Neural progenitor cell (in vitro differentiated cells): ENCODE results near the gene ZMYND8. TPM values are rescaled to one million over a fixed set of nuclear protein-coding genes. Genes with fewer than 3 reads are reported as not detected.

Experiments used
- DNase-seq: peaks from one replicate; pipeline ENCODE4 v3.0.0-alpha.2; 2016; ENCODE audit warnings: low spot score
- H2AFZ ChIP-seq: fragments of 200-600 bp; sonication (generic); replicated peaks from 2 replicates; pipeline ENCODE4 v1.6.1; 2016; ENCODE audit warnings: antibody characterized with exemption
- H3F3A ChIP-seq: fragments of 200-600 bp; sonication (generic); 2 replicates; pipeline ENCODE4 v1.6.1; 2016; ENCODE audit warnings: antibody characterized with exemption, low read depth
- H3K27ac ChIP-seq: fragments of 200-600 bp; sonication (generic); 2 replicates; pipeline ENCODE4 v1.5.1; 2016; ENCODE audit warnings: mild to moderate bottlenecking
- H3K27me3 ChIP-seq: fragments of 200-600 bp; sonication (generic); 2 replicates; pipeline ENCODE4 v1.6.1; 2016; ENCODE audit warnings: mild to moderate bottlenecking, moderate library complexity
- H3K36me3 ChIP-seq: fragments of 200-600 bp; sonication (generic); 2 replicates; pipeline ENCODE4 v1.5.1; 2016
- H3K4me1 ChIP-seq: fragments of 200-600 bp; sonication (generic); 2 replicates; pipeline ENCODE4 v1.6.1; 2016; ENCODE audit warnings: mixed run types
- H3K4me2 ChIP-seq: fragments of 200-600 bp; sonication (generic); 2 replicates; pipeline ENCODE4 v1.6.1; 2016
- H3K4me3 ChIP-seq: fragments of 200-600 bp; sonication (generic); 2 replicates; pipeline ENCODE4 v1.5.1; 2016
- H3K79me2 ChIP-seq: fragments of 200-600 bp; sonication (generic); 2 replicates; pipeline ENCODE4 v1.6.1; 2016; ENCODE audit warnings: low read depth
- H3K9ac ChIP-seq: fragments of 200-600 bp; sonication (generic); 2 replicates; pipeline ENCODE4 v1.6.1; 2016
- H3K9me3 ChIP-seq: fragments of 200-600 bp; sonication (generic); 2 replicates; pipeline ENCODE4 v1.5.1; 2016; ENCODE audit warnings: low read depth
- H4K20me1 ChIP-seq: fragments of 200-600 bp; sonication (generic); 2 replicates; pipeline ENCODE4 v1.6.1; 2016; ENCODE audit warnings: low read depth
- H3K27ac Mint-ChIP-seq: 3 replicates; pipeline ENCODE4 v1.8.0; 2021; ENCODE audit warnings: mixed read lengths
- H3K27me3 Mint-ChIP-seq: 2 replicates; pipeline ENCODE4 v1.8.0; 2022; ENCODE audit warnings: low read depth, mild to moderate bottlenecking, inconsistent platforms, moderate library complexity, mixed read lengths; ENCODE audit not compliant: insufficient read depth
- H3K36me3 Mint-ChIP-seq: 3 replicates; pipeline ENCODE4 v1.8.0; 2021; ENCODE audit warnings: mixed read lengths
- H3K4me1 Mint-ChIP-seq: 3 replicates; pipeline ENCODE4 v1.8.0; 2021; ENCODE audit warnings: mixed read lengths
- H3K4me3 Mint-ChIP-seq: 3 replicates; pipeline ENCODE4 v1.8.0; 2021; ENCODE audit warnings: mild to moderate bottlenecking, moderate library complexity, mixed read lengths
- H3K9me3 Mint-ChIP-seq: 3 replicates; pipeline ENCODE4 v1.8.0; 2020; ENCODE audit warnings: mixed read lengths
- EZH2 ChIP-seq: fragments of 200-600 bp; sonication (generic); IDR thresholded peaks from 2 replicates; pipeline ENCODE4 v1.6.1; 2017; ENCODE audit warnings: antibody characterized with exemption, mild to moderate bottlenecking, moderate library complexity
- EZH2phosphoT487 ChIP-seq: fragments of 200-600 bp; sonication (generic); IDR thresholded peaks from 2 replicates; pipeline ENCODE4 v1.6.1; 2017; ENCODE audit warnings: antibody characterized with exemption
- total RNA-seq: library from RNA; depleted of rRNA; stranded (reverse); fragments of >200 nt; gene quantifications from 2 replicates; pipeline ENCODE4 v1.2.3, GENCODE V29; 2015; ENCODE audit warnings: low replicate concordance
- TF ChIP-seq, protein P1 (sequence below): fragments of 200-600 bp; sonication (generic); IDR thresholded peaks from 2 replicates; pipeline ENCODE4 v1.5.1; 2017; ENCODE audit warnings: antibody characterized with exemption, mild to moderate bottlenecking

ZMYND8 gene
- total RNA-seq, 1 donor from 2014 or later = 59.4 TPM

DNA sequence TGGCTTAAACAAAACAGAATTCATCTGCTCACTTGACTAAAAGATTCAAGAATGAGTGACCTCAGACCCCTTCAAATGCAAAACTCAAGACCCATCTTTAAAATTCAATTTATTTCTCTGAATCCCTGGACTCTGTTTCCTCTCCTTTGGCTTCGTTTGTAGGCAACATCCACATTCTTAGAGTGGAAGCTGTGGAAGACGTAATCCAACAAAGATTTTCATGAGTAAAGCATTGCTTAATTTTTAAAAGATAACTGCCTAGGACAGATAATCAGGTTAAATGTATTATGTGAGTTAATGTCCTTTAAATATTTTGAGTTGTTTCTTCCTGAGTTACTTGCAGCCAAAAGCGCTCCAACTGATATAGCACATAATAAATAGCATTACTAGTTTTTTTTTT, 164.5 kb downstream of the ZMYND8 start:
- Histone ChIP-seq H3K27ac (no peak overlapping the region), H3F3A (no peaks in the 10 kb centered on the region), H3K9ac (no peak overlapping the region), H3K4me1 (peaks cover 7% of the 10 kb centered on the region), H3K27me3 (no peaks in the 10 kb centered on the region), H3K4me3 (no peak overlapping the region), H3K4me2 (no peak overlapping the region), H4K20me1 (no peaks in the 10 kb centered on the region), H3K36me3 (no peaks in the 10 kb centered on the region), H3K79me2 (no peaks in the 10 kb centered on the region), H2AFZ (no peak overlapping the region), H3K9me3 (no peaks in the 10 kb centered on the region)
- peaks cover 2% of the 10 kb centered on the region for H3K27me3 Mint-ChIP-seq
- peaks cover 4% of the 10 kb centered on the region for H3K4me1 Mint-ChIP-seq
- TF ChIP-seq EZH2 = no peak
- TF ChIP-seq EZH2phosphoT487 = no peak
- TF ChIP-seq, protein P1, sequence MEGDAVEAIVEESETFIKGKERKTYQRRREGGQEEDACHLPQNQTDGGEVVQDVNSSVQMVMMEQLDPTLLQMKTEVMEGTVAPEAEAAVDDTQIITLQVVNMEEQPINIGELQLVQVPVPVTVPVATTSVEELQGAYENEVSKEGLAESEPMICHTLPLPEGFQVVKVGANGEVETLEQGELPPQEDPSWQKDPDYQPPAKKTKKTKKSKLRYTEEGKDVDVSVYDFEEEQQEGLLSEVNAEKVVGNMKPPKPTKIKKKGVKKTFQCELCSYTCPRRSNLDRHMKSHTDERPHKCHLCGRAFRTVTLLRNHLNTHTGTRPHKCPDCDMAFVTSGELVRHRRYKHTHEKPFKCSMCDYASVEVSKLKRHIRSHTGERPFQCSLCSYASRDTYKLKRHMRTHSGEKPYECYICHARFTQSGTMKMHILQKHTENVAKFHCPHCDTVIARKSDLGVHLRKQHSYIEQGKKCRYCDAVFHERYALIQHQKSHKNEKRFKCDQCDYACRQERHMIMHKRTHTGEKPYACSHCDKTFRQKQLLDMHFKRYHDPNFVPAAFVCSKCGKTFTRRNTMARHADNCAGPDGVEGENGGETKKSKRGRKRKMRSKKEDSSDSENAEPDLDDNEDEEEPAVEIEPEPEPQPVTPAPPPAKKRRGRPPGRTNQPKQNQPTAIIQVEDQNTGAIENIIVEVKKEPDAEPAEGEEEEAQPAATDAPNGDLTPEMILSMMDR = no peak
- DNase-seq = no peak
- H3K27ac Mint-ChIP-seq = no peak overlapping the region
- no peak overlapping the region for H3K4me3 Mint-ChIP-seq
- no peaks in the 10 kb centered on the region for H3K36me3 Mint-ChIP-seq
- H3K9me3 Mint-ChIP-seq = no peaks in the 10 kb centered on the region

DNA sequence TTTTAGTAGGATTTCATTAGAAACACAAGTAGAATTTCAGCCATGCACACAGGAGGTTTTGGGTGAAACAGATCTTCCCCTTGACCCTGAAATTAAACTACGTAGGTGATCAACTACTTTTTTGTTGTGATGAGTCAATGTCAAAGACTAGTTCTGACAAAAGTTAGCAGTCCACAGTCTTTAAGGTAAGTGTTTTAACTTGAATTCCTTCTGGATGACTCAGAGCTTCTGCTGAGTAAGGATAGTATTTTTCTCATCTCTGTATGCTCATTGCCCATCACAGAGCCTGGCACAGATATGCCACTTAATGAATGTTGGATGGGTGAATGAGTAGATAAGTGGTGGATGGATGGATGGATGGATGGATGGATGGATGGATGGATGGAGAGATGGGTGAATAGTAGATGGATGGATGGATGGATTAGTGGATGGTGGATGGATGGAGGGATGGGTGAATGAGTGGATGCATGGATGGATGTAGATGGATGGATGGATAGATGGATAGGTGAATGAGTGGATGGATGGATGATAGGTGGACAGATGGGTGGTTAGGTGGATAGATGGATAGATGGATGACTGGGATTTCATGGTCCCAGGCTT, 165.3 kb downstream of the ZMYND8 start:
- Histone ChIP-seq H4K20me1 (no peaks in the 10 kb centered on the region), H3K4me1 (peaks cover 7% of the 10 kb centered on the region), H3K27me3 (no peaks in the 10 kb centered on the region), H2AFZ (no peak overlapping the region), H3K79me2 (no peaks in the 10 kb centered on the region), H3K9ac (no peak overlapping the region), H3K27ac (no peak overlapping the region), H3K4me3 (no peak overlapping the region), H3K4me2 (no peak overlapping the region), H3K9me3 (no peaks in the 10 kb centered on the region), H3K36me3 (no peaks in the 10 kb centered on the region), H3F3A (no peaks in the 10 kb centered on the region)
- TF ChIP-seq, protein P1 = no peak
- Mint-ChIP-seq H3K4me1 (peaks cover 1% of the 10 kb centered on the region), H3K27ac (no peak overlapping the region), H3K27me3 (peaks cover 2% of the 10 kb centered on the region), H3K9me3 (no peaks in the 10 kb centered on the region), H3K4me3 (no peak overlapping the region), H3K36me3 (no peaks in the 10 kb centered on the region)
- no peak for DNase-seq

DNA sequence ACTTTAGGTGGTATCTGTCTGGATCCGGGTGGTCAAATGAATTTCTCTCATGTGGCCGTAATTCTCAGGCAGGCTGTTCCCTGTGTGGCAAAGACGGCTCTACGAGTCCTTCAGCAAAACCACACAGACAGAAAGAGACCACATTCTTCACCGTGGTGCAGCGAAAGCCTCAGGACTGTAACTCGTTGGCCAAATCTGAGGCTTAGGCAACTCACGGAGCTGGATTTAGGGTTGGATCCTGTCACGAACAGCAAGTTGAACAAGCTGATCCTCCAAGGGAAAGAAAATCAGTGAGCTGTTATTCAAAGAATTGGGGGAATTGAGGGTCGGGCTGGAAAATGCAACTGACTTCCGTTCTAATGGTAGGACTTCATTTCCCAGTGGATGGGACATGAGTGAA, 167.4 kb downstream of the ZMYND8 start:
- no peaks in the 10 kb centered on the region for H3K36me3 ChIP-seq
- H3F3A ChIP-seq = no peaks in the 10 kb centered on the region
- no peak for DNase-seq
- no peak for TF ChIP-seq EZH2
- TF ChIP-seq, protein P1 = no peak
- TF ChIP-seq EZH2phosphoT487 = no peak
- peak overlapping the region; percentile 15 for H2AFZ ChIP-seq
- no peaks in the 10 kb centered on the region for H3K27me3 ChIP-seq
- no peaks in the 10 kb centered on the region for H3K79me2 ChIP-seq
- Mint-ChIP-seq H3K4me3 (no peak overlapping the region), H3K27ac (no peak overlapping the region), H3K36me3 (no peaks in the 10 kb centered on the region), H3K27me3 (peaks cover 2% of the 10 kb centered on the region), H3K4me1 (no peaks in the 10 kb centered on the region), H3K9me3 (no peaks in the 10 kb centered on the region)
- no peak overlapping the region for H3K27ac ChIP-seq
- H4K20me1 ChIP-seq = no peaks in the 10 kb centered on the region
- no peak overlapping the region for H3K4me2 ChIP-seq
- H3K4me1 ChIP-seq = peaks cover 7% of the 10 kb centered on the region
- H3K4me3 ChIP-seq = no peak overlapping the region
- H3K9ac ChIP-seq = no peak overlapping the region
- H3K9me3 ChIP-seq = no peaks in the 10 kb centered on the region
